MCF 10A (cell line): Measurements from ENCODE around the gene TMEM132D. TPM values are rescaled to one million over a fixed set of nuclear protein-coding genes. Genes with fewer than 3 reads are reported as not detected.

Experiments used
- BruUV-seq: library from RNA; stranded (reverse); fragments of 400-500 nt; replicated peaks from 2 replicates; lab custom pipeline; 2021; lab: Mats Ljungman, UMichigan
- CTCF ChIA-PET: fragments of 300-600 bp; sonication (Branson Sonifier 250); formaldehyde crosslinking; extraction: SDS; loops from one replicate; lab custom pipeline; 2021; ENCODE audit warnings: antibody characterized with exemption, inconsistent platforms; lab: Yijun Ruan, JAX
- POLR2A ChIA-PET: fragments of 300-600, 350-650 bp; sonication (Branson Sonifier 250); formaldehyde crosslinking; extraction: SDS; loops from one replicate; lab custom pipeline; 2020; ENCODE audit warnings: antibody characterized with exemption, inconsistent platforms; lab: Yijun Ruan, JAX
- DNase-seq: peaks from one replicate; pipeline ENCODE4 v3.0.0-alpha.2; 2018; ENCODE audit not compliant: unreplicated experiment
- H3K27ac Mint-ChIP-seq: one replicate; pipeline ENCODE4 v1.8.0; 2022; ENCODE audit warnings: mild to moderate bottlenecking, low read depth, mixed read lengths; ENCODE audit not compliant: unreplicated experiment
- H3K27me3 Mint-ChIP-seq: one replicate; pipeline ENCODE4 v1.8.0; 2022; ENCODE audit warnings: mixed read lengths; ENCODE audit not compliant: insufficient read depth, unreplicated experiment
- H3K36me3 Mint-ChIP-seq: one replicate; pipeline ENCODE4 v1.8.0; 2022; ENCODE audit warnings: mild to moderate bottlenecking, moderate library complexity, mixed read lengths; ENCODE audit not compliant: insufficient read depth, unreplicated experiment
- H3K4me1 Mint-ChIP-seq: one replicate; pipeline ENCODE4 v1.8.0; 2022; ENCODE audit warnings: mixed read lengths; ENCODE audit not compliant: insufficient read depth, unreplicated experiment
- H3K4me3 Mint-ChIP-seq: one replicate; pipeline ENCODE4 v1.8.0; 2022; ENCODE audit warnings: mild to moderate bottlenecking, moderate library complexity, mixed read lengths; ENCODE audit not compliant: unreplicated experiment
- H3K9me3 Mint-ChIP-seq: one replicate; pipeline ENCODE4 v1.8.0; 2022; ENCODE audit warnings: mixed read lengths; ENCODE audit not compliant: unreplicated experiment
- CTCF ChIP-seq: fragments of 200-600 bp; IDR thresholded peaks from one replicate; pipeline ENCODE4 v1.8.0; 2022; ENCODE audit warnings: antibody characterized with exemption, mild to moderate bottlenecking; ENCODE audit not compliant: unreplicated experiment
- intact Hi-C: fragments of 100-400 bp; cut with micrococcal nuclease; formaldehyde crosslinking; loops from 2 replicates; pipeline ENCODE4 v1.14.1; 2022
- total RNA-seq: library from RNA; stranded (reverse); gene quantifications from 2 replicates; pipeline ENCODE4 v1.2.3, GENCODE V29; 2022

Gene TMEM132D
- total RNA-seq, 1 experiment from 2014 or later, result not detected

- H3K27me3 Mint-ChIP-seq, result no peaks in the 10 kb centered on the region
These were observed 494.5 kb downstream of the TMEM132D start for GRCh38 chr12:129409281-129409680.

GRCh38 chr12:129404556-129404955 is 499.3 kb downstream of the TMEM132D start:
- peaks cover 24% of the 10 kb centered on the region for H3K9me3 Mint-ChIP-seq
- no peaks in the 10 kb centered on the region for H3K4me1 Mint-ChIP-seq
- BruUV-seq, result no TSS peak

More at GRCh38 chr12:129409281-129409680, 494.5 kb downstream of the TMEM132D start:
- no peak for TF ChIP-seq CTCF
- H3K9me3 Mint-ChIP-seq, result peaks cover 8% of the 10 kb centered on the region
- H3K27ac Mint-ChIP-seq, result no peak overlapping the region
- ChIA-PET CTCF (no interaction called here), POLR2A (no interaction called here)
- intact Hi-C loops, result no loop called here
- no peaks in the 10 kb centered on the region for H3K36me3 Mint-ChIP-seq
- H3K4me3 Mint-ChIP-seq, result no peak overlapping the region
- no peak for DNase-seq
- no TSS peak for BruUV-seq
- no peaks in the 10 kb centered on the region for H3K4me1 Mint-ChIP-seq

GRCh38 chr12:129401572-129401971 is 502.3 kb downstream of the TMEM132D start:
- ChIA-PET CTCF (no interaction called here), POLR2A (no interaction called here)
- intact Hi-C loops, result no loop called here
- Mint-ChIP-seq H3K9me3 (peaks cover 32% of the 10 kb centered on the region), H3K4me3 (no peak overlapping the region), H3K4me1 (no peaks in the 10 kb centered on the region), H3K27ac (no peak overlapping the region), H3K36me3 (no peaks in the 10 kb centered on the region), H3K27me3 (no peaks in the 10 kb centered on the region)
- no peak for TF ChIP-seq CTCF
- no peak for DNase-seq
- no TSS peak for BruUV-seq

More at GRCh38 chr12:129404556-129404955, 499.3 kb downstream of the TMEM132D start:
- Mint-ChIP-seq H3K4me3 (no peak overlapping the region), H3K27ac (no peak overlapping the region), H3K27me3 (no peaks in the 10 kb centered on the region), H3K36me3 (no peaks in the 10 kb centered on the region)
- TF ChIP-seq CTCF, result no peak
- POLR2A ChIA-PET, result no interaction called here
- intact Hi-C loops, result no loop called here
- CTCF ChIA-PET, result interaction anchor here (0.6 kb wide), 1 partner anchor 252 kb away, joined by 3 read pairs; no protein-coding TSS in a partner anchor
- DNase-seq, result no peak

DNA sequence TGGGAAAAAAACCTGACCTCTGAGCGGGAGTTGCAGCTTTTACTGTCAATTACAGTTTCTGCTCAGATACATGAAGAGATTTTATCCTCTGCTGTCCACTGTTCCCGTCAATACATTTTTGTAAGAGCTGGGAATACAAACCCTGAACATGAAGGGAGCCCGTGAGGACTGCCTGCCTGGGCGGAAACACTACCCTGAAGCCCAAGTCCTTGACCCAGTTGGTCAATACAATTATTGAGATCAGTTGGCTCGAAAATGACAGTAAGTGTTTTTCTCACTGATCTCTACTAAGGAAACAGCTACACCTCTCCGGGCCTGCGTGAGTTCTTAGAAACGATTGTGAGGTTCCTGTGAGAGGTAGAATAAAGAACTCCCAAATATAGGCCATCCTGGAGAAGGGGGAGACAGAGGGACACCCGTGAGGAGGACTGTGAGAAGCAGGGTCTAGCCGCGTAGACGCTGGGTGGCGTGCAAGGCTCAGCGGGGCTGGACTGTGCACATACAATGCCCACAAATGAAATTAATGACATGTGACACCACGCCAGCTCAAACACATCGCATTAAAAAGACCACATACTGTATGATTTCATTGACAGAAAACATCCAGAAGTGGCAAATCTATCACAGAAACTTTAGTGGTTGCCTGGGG is 509.5 kb downstream of the TMEM132D start:
- Mint-ChIP-seq H3K27ac (no peak overlapping the region), H3K4me1 (no peaks in the 10 kb centered on the region), H3K4me3 (no peak overlapping the region), H3K9me3 (peaks cover 5% of the 10 kb centered on the region), H3K27me3 (no peaks in the 10 kb centered on the region), H3K36me3 (peaks cover 6% of the 10 kb centered on the region)
- BruUV-seq, result no TSS peak
- ChIA-PET CTCF (interaction anchor here (0.6 kb wide), 1 partner anchor 1147 kb away, joined by 3 read pairs; no protein-coding TSS in a partner anchor), POLR2A (no interaction called here)
- intact Hi-C loops, result no loop called here
- DNase-seq, result no peak
- TF ChIP-seq CTCF, result no peak
